Middle frontal gyrus (tissue), 1 donor: ENCODE measurements around the gene AQP9.

Experiments used
- DNase-seq: peaks from one replicate; pipeline ENCODE4 v3.0.0-alpha.2; 2015; ENCODE audit warnings: low spot score; ENCODE audit errors: extremely low spot score

AQP9 gene

GRCh38 chr15:58139989-58140522 is 1.9 kb downstream of the AQP9 start:
- no peak for DNase-seq

- DNase-seq: no peak
These were observed 3.7 kb downstream of the AQP9 start for GRCh38 chr15:58141894-58142293.

GRCh38 chr15:58142827-58143461 is 4.8 kb downstream of the AQP9 start:
- no peak for DNase-seq

GRCh38 chr15:58145606-58146005 is 7.4 kb downstream of the AQP9 start:
- no peak for DNase-seq

- DNase-seq: no peak
These were observed 8.0 kb downstream of the AQP9 start for GRCh38 chr15:58146211-58146610.

GRCh38 chr15:58146749-58147148 is 8.6 kb downstream of the AQP9 start:
- no peak for DNase-seq

- no peak for DNase-seq
These were observed 9.0 kb downstream of the AQP9 start for GRCh38 chr15:58147171-58147611.

GRCh38 chr15:58148120-58148519 is 9.9 kb downstream of the AQP9 start:
- no peak for DNase-seq

- no peak for DNase-seq
These were observed 10.7 kb downstream of the AQP9 start for GRCh38 chr15:58148633-58149445.

GRCh38 chr15:58154769-58155168 is 16.6 kb downstream of the AQP9 start:
- DNase-seq: no peak

- no peak for DNase-seq
These were observed 21.7 kb downstream of the AQP9 start for GRCh38 chr15:58159827-58160386.

GRCh38 chr15:58161436-58161930 is 23.3 kb downstream of the AQP9 start:
- no peak for DNase-seq

- no peak for DNase-seq
These were observed 25.8 kb downstream of the AQP9 start for GRCh38 chr15:58163985-58164384.

- DNase-seq: no peak
These were observed 26.7 kb downstream of the AQP9 start for GRCh38 chr15:58164926-58165325.

- no peak for DNase-seq
These were observed 27.5 kb downstream of the AQP9 start for GRCh38 chr15:58165661-58166060.

GRCh38 chr15:58167095-58167691 is 29.0 kb downstream of the AQP9 start:
- no peak for DNase-seq

- no peak for DNase-seq
These were observed 31.8 kb downstream of the AQP9 start for GRCh38 chr15:58169934-58170333.

- DNase-seq: no peak
These were observed 33.4 kb downstream of the AQP9 start for GRCh38 chr15:58171476-58172061.

- DNase-seq: no peak
These were observed 36.5 kb downstream of the AQP9 start for GRCh38 chr15:58174709-58175108.

GRCh38 chr15:58175955-58176354 is 37.8 kb downstream of the AQP9 start:
- DNase-seq: no peak

- DNase-seq: no peak
These were observed 40.5 kb downstream of the AQP9 start for GRCh38 chr15:58178668-58179067.
